Peyer's patch (tissue), 4 donors: ENCODE measurements around the gene CDH4.

Experiments
- POLR2A ChIP-seq, 2 donors: fragments of 450-650 bp; IDR thresholded peaks; one replicate each; pipeline ENCODE4 v1.5.1; 2017; ENCODE audit warnings: antibody characterized with exemption in 2 of 2, mild to moderate bottlenecking in 2 of 2, moderate library complexity in 2 of 2
- TF ChIP-seq, protein P1 (sequence below), 6 experiments: fragments of 450-650 bp in 4 of 6; fragments of 200-600 bp in 2 of 6; sonication (generic) in 1 of 6; IDR thresholded peaks; one replicate each; pipeline ENCODE4 v1.5.1; 2017 to 2019; ENCODE audit warnings: antibody characterized with exemption in 6 of 6, mild to moderate bottlenecking in 3 of 6, moderate library complexity in 1 of 6

DNA sequence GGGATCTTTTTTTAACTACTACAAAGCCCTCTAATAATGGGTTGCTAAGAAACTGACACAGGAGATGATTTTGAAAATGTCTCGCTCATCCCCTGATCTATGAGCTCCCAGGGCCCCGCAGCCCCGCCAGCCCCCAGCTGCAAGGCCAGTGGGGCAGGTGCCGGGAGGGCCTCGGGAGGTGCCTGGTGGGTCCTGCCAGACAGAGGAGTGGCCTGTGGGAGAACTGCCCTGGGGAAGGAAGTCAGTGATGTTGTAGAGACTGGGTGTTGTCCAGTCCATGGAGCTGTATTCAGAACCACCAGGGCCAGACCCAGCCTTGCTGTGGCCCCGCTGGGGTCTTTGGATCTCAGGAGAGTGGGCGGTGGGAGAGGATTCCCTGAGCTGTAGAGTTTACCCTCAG, 554.9 kb downstream of the CDH4 start:
- TF ChIP-seq, protein P1, sequence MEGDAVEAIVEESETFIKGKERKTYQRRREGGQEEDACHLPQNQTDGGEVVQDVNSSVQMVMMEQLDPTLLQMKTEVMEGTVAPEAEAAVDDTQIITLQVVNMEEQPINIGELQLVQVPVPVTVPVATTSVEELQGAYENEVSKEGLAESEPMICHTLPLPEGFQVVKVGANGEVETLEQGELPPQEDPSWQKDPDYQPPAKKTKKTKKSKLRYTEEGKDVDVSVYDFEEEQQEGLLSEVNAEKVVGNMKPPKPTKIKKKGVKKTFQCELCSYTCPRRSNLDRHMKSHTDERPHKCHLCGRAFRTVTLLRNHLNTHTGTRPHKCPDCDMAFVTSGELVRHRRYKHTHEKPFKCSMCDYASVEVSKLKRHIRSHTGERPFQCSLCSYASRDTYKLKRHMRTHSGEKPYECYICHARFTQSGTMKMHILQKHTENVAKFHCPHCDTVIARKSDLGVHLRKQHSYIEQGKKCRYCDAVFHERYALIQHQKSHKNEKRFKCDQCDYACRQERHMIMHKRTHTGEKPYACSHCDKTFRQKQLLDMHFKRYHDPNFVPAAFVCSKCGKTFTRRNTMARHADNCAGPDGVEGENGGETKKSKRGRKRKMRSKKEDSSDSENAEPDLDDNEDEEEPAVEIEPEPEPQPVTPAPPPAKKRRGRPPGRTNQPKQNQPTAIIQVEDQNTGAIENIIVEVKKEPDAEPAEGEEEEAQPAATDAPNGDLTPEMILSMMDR (IDR thresholded peaks at IDR 0.05), result no peak
- TF ChIP-seq POLR2A (IDR thresholded peaks at IDR 0.05), result no peak
